HG02623 (cell line): ENCODE data around the gene TNC.

ENCODE experiments used
- ATAC-seq: cut with Tn5 transposase; IDR thresholded peaks from one replicate; pipeline ENCODE4 v1.9.1; 2021; ENCODE audit warnings: moderate library complexity; ENCODE audit not compliant: unreplicated experiment

The TNC gene

DNA sequence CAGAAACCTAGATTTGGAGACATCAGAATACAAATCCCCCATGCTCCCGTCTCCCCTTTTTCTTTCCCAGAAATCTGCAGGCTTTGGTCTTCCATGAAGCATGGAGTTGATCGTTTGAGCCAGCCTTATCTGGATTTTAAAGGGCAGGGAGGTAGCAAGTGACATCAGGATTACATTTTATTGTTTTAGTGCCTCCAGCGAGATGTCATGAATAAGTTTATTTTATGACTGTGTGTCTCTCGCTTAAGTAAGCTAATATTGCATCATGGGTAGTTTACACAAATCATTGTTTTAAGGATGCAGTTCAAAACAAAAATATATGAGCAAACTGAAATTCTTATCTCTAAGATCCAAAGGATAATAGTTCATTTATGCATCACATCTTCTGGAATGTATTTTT is 136.9 kb downstream of the TNC start:
- ATAC-seq: no peak

DNA sequence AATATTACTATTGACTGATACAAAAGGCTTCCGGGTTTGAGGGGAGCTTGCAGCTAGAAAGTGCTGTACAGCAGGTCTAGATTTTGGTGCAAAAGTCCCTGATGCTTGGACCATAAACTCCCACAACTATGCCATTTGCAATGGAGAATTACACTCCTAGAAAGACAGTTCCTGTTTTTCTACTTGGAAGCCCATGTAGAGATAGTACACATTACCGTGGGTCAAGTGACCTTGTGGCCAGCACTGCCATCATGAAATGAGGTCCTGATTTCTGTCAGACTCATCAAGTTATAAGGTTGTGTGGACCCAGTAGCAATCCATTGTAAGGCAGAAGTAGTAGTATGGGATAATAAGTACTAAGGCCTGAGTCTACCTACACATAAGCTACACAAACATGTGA is 144.7 kb downstream of the TNC start:
- no peak for ATAC-seq

DNA sequence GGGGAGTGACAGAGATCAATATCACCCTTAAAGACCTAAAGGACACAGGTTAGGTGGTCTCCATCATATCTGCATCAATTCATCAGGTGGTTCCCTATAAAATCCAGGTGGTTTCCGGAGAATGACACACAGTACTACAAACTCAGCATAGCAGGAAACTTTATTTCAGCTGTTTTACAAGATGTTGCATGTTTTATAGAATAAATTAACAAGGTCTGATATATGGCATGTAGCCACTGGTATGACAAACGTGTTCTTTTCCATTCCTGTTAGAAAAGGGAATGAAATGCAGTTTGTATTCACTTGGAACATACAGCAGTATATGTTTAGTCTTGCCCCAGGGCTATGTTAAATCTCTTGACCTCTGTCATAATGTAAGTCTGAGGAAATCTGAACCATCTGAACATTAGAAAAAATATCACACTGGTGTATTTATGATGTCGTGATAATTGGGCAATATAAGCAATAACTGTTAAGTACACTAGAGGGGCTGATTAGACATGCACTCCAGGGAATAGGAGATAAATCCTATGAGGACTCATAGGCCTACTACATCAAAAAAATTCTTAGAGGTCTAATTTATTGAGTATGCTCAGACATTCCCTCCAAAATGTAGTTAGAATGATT is 145.3 kb downstream of the TNC start:
- ATAC-seq: no peak
